ENCODE data around the gene NEK9. TPM values are rescaled to one million over a fixed set of nuclear protein-coding genes. Genes with fewer than 3 reads are reported as not detected.

Gene NEK9
- 28.6 TPM for polyA plus RNA-seq (2013, experiment 1 of 2)
- 37.7 TPM for polyA plus RNA-seq (2013, experiment 2 of 2)

DNA sequence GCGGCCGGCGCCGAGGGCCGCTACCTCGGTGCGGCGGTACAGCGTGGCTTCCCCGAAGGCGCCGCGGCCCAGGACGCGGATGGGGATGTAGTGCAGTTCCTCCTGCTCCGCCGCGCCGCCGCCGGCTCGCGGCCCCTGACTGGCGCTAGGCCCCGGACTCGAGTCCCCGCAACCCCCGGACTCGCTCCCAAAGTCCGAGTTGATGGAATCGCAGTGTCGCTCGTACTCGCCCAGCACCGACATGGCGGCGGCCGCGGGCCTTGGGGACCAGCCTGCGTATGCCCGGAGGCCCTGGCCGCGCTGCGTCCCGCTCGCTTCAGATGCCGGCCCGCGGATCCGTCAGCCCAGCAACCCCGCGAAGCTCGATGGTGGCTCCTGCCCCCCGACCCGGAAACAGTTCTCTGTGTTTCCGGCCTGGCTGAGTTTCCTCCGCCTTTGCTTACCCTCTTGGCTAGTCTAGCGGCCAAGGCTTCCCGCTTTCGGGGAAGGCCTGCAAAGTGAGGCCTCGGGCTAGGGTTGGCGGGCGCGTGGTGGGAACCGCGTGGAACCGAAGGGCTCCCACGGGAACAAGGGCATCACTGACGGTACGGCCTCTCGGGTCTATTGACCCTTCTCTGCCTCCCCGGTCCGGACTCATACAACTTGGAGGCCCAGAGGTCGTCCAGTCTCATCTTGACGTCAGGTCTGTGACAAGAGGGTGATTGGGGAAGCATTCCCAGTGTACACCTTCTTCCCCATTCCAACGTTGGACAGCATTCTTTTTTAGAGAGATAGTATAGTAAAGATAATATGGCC lies at the start of gene NEK9:
NEK9 (minus strand) TSS at position 370 of the 795 bp plus-strand sequence; CDS start at position 243, 127 bp downstream.
- Histone ChIP-seq H3K9me3 (ENCODE audit: insufficient read depth, low read depth, low read length) (no peaks in the 10 kb centered on the region), H3K4me1 (ENCODE audit: insufficient read depth, low read length) (peaks cover 17% of the 10 kb centered on the region), H3K36me3 (ENCODE audit: insufficient read depth, low read length) (peaks cover 10% of the 10 kb centered on the region; the same call in 1 of the 2 replicates), H3K4me3 (ENCODE audit: low read length) (peak within 1 kb of the TSS; percentile 95), H3K27ac (ENCODE audit: low read depth, low read length) (peak within 1 kb of the TSS; percentile 91), H3K9ac (ENCODE audit: low read depth, low read length) (peak within 1 kb of the TSS; percentile 93), H3K27me3 (ENCODE audit: insufficient read depth, low read length) (no peaks in the 10 kb centered on the region)
- 1% methylated on average over 75 of the region's 76 CpGs for WGBS

- WGBS: under 1% methylated on average over 49 of the region's 49 CpGs
- H3K36me3 ChIP-seq (ENCODE audit: insufficient read depth, low read length): no peaks in the 10 kb centered on the region
- peak within 1 kb of the TSS; percentile 99 for H3K9ac ChIP-seq (ENCODE audit: low read depth, low read length)
- H3K9me3 ChIP-seq (ENCODE audit: insufficient read depth, low read depth, low read length): no peaks in the 10 kb centered on the region
- no peaks in the 10 kb centered on the region for H3K27me3 ChIP-seq (ENCODE audit: insufficient read depth, low read length)
- H3K4me1 ChIP-seq (ENCODE audit: insufficient read depth, low read length): peaks cover 6% of the 10 kb centered on the region; the same call in 1 of the 2 replicates
- H3K27ac ChIP-seq (ENCODE audit: low read depth, low read length): peak within 1 kb of the TSS; percentile 95
- peak within 1 kb of the TSS; percentile 98 for H3K4me3 ChIP-seq (ENCODE audit: low read length)
Observed at GRCh38 chr14:75176142-75176820, 49.4 kb upstream of the NEK9 start, which contains the start of gene TMED10. TMED10 (minus strand) TSS chr14:75176612; CDS start chr14:75176579, 33 bp downstream.

GRCh38 chr14:75175677-75176141 lies 48.9 kb upstream of the NEK9 start:
- no peaks in the 10 kb centered on the region for H3K36me3 ChIP-seq (ENCODE audit: insufficient read depth, low read length)
- H3K4me3 ChIP-seq (ENCODE audit: low read length): peak overlapping the region; percentile 98
- peak overlapping the region; percentile 99 for H3K9ac ChIP-seq (ENCODE audit: low read depth, low read length)
- peaks cover 3% of the 10 kb centered on the region; the same call in 1 of the 2 replicates for H3K4me1 ChIP-seq (ENCODE audit: insufficient read depth, low read length)
- 2% methylated on average over 9 of the region's 10 CpGs for WGBS
- H3K27ac ChIP-seq (ENCODE audit: low read depth, low read length): peak overlapping the region; percentile 95; the same call in 1 of the 2 replicates
- no peaks in the 10 kb centered on the region for H3K9me3 ChIP-seq (ENCODE audit: insufficient read depth, low read depth, low read length)
- no peaks in the 10 kb centered on the region for H3K27me3 ChIP-seq (ENCODE audit: insufficient read depth, low read length)

GRCh38 chr14:75174066-75174465 lies 47.2 kb upstream of the NEK9 start:
- H3K27me3 ChIP-seq (ENCODE audit: insufficient read depth, low read length): no peaks in the 10 kb centered on the region
- 91% methylated on average over 2 of the region's 2 CpGs for WGBS
- peaks cover 3% of the 10 kb centered on the region; the same call in 1 of the 2 replicates for H3K4me1 ChIP-seq (ENCODE audit: insufficient read depth, low read length)
- H3K4me3 ChIP-seq (ENCODE audit: low read length): no peak overlapping the region
- H3K9ac ChIP-seq (ENCODE audit: low read depth, low read length): no peak overlapping the region
- no peak overlapping the region for H3K27ac ChIP-seq (ENCODE audit: low read depth, low read length)
- H3K36me3 ChIP-seq (ENCODE audit: insufficient read depth, low read length): no peaks in the 10 kb centered on the region
- H3K9me3 ChIP-seq (ENCODE audit: insufficient read depth, low read depth, low read length): no peaks in the 10 kb centered on the region

DNA sequence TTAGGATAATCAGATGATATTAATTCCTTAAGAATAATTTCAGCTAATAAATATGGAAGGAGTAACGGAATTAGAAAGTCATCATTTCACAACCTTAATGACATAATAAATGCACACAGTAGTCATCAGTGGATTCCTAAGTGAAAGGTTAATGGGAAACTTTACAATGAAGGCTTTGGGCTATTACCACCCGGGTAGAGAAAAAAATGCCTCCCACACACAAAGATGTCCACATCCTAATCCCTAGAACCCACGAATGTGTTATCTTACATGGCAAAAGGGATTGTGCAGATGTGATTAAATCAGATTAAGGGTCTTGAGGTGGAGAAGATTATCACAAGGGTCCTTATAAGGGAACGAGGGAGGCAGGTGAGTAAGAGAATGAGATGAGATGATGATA lies 43.9 kb upstream of the NEK9 start:
- Histone ChIP-seq H3K4me1 (ENCODE audit: insufficient read depth, low read length) (peaks cover 5% of the 10 kb centered on the region), H3K4me3 (ENCODE audit: low read length) (no peak overlapping the region), H3K27me3 (ENCODE audit: insufficient read depth, low read length) (no peaks in the 10 kb centered on the region), H3K9ac (ENCODE audit: low read depth, low read length) (no peak overlapping the region), H3K27ac (ENCODE audit: low read depth, low read length) (no peak overlapping the region), H3K36me3 (ENCODE audit: insufficient read depth, low read length) (no peaks in the 10 kb centered on the region), H3K9me3 (ENCODE audit: insufficient read depth, low read depth, low read length) (no peaks in the 10 kb centered on the region)
- 90% methylated on average over 2 of the region's 4 CpGs for WGBS

GRCh38 chr14:75168586-75169335 lies 41.9 kb upstream of the NEK9 start:
- WGBS: 93% methylated on average over 2 of the region's 3 CpGs
- peaks cover 3% of the 10 kb centered on the region for H3K4me1 ChIP-seq (ENCODE audit: insufficient read depth, low read length)

DNA sequence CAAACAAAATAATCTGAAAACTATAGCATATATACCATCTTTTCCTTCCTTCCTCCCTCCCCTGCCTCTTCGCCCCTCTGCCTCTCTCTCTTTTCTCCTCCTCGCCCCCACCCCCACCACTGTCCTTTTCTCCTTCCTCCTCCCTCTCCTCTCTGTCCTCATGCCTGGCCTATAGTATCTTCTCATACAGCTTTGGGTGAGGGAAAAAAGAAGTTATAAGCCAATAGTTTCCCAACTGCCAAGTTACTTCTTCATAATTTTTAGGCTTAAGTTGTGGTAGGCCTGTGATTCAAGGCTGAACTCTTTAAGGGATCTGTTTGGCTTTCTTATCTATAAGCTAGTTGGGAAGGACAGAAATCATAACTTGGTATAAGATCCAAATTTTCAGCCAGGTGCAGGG lies 40.5 kb upstream of the NEK9 start:
- no peak overlapping the region for H3K27ac ChIP-seq (ENCODE audit: low read depth, low read length)
- H3K27me3 ChIP-seq (ENCODE audit: insufficient read depth, low read length): no peaks in the 10 kb centered on the region
- H3K9ac ChIP-seq (ENCODE audit: low read depth, low read length): no peak overlapping the region
- H3K4me1 ChIP-seq (ENCODE audit: insufficient read depth, low read length): peaks cover 3% of the 10 kb centered on the region
- WGBS: 90% methylated on average over 2 of the region's 2 CpGs
- H3K9me3 ChIP-seq (ENCODE audit: insufficient read depth, low read depth, low read length): no peaks in the 10 kb centered on the region
- no peaks in the 10 kb centered on the region for H3K36me3 ChIP-seq (ENCODE audit: insufficient read depth, low read length)
- no peak overlapping the region for H3K4me3 ChIP-seq (ENCODE audit: low read length)

More at GRCh38 chr14:75168586-75169335, 41.9 kb upstream of the NEK9 start:
- Histone ChIP-seq H3K9ac (ENCODE audit: low read depth, low read length) (no peak overlapping the region), H3K4me3 (ENCODE audit: low read length) (no peak overlapping the region), H3K27me3 (ENCODE audit: insufficient read depth, low read length) (no peaks in the 10 kb centered on the region), H3K36me3 (ENCODE audit: insufficient read depth, low read length) (no peaks in the 10 kb centered on the region), H3K9me3 (ENCODE audit: insufficient read depth, low read depth, low read length) (no peaks in the 10 kb centered on the region), H3K27ac (ENCODE audit: low read depth, low read length) (no peak overlapping the region)

- no peaks in the 10 kb centered on the region for H3K9me3 ChIP-seq (ENCODE audit: insufficient read depth, low read depth, low read length)
- WGBS: 82% methylated on average over 8 of the region's 8 CpGs
- H3K36me3 ChIP-seq (ENCODE audit: insufficient read depth, low read length): no peaks in the 10 kb centered on the region
- H3K9ac ChIP-seq (ENCODE audit: low read depth, low read length): no peak overlapping the region
- no peaks in the 10 kb centered on the region for H3K27me3 ChIP-seq (ENCODE audit: insufficient read depth, low read length)
- peaks cover 3% of the 10 kb centered on the region for H3K4me1 ChIP-seq (ENCODE audit: insufficient read depth, low read length)
- H3K27ac ChIP-seq (ENCODE audit: low read depth, low read length): no peak overlapping the region
- H3K4me3 ChIP-seq (ENCODE audit: low read length): no peak overlapping the region
Observed at GRCh38 chr14:75165586-75166391, 38.9 kb upstream of the NEK9 start.

GRCh38 chr14:75164809-75165208 lies 38.0 kb upstream of the NEK9 start:
- no peak overlapping the region for H3K4me3 ChIP-seq (ENCODE audit: low read length)
- H3K27me3 ChIP-seq (ENCODE audit: insufficient read depth, low read length): no peaks in the 10 kb centered on the region
- peaks cover 8% of the 10 kb centered on the region for H3K4me1 ChIP-seq (ENCODE audit: insufficient read depth, low read length)
- no peaks in the 10 kb centered on the region for H3K36me3 ChIP-seq (ENCODE audit: insufficient read depth, low read length)
- no peak overlapping the region for H3K9ac ChIP-seq (ENCODE audit: low read depth, low read length)
- no CpG with 5 or more reads among the region's 1 CpG for WGBS
- no peaks in the 10 kb centered on the region for H3K9me3 ChIP-seq (ENCODE audit: insufficient read depth, low read depth, low read length)
- H3K27ac ChIP-seq (ENCODE audit: low read depth, low read length): no peak overlapping the region

GRCh38 chr14:75163677-75164076 lies 36.8 kb upstream of the NEK9 start:
- Histone ChIP-seq H3K27ac (ENCODE audit: low read depth, low read length) (no peak overlapping the region), H3K4me1 (ENCODE audit: insufficient read depth, low read length) (peaks cover 8% of the 10 kb centered on the region), H3K4me3 (ENCODE audit: low read length) (no peak overlapping the region), H3K27me3 (ENCODE audit: insufficient read depth, low read length) (no peaks in the 10 kb centered on the region), H3K36me3 (ENCODE audit: insufficient read depth, low read length) (no peaks in the 10 kb centered on the region), H3K9me3 (ENCODE audit: insufficient read depth, low read depth, low read length) (no peaks in the 10 kb centered on the region), H3K9ac (ENCODE audit: low read depth, low read length) (no peak overlapping the region)
- 100% methylated on average over 2 of the region's 2 CpGs for WGBS

Measured in HUES64 (cell line).